Spleen (tissue), 11 donors: ENCODE results near the gene HOXD4. TPM values are rescaled to one million over a fixed set of nuclear protein-coding genes. Genes with fewer than 3 reads are reported as not detected.

Experiments used
- DNase-seq: peaks from one replicate; pipeline ENCODE4 v3.0.0-alpha.2; 2020
- H3K27ac ChIP-seq, 8 donors: fragments of 200-600 bp; sonication (generic) in 7 of 8; 1 replicate in 4 of 8; 2 replicates in 4 of 8; pipeline versions ENCODE4 v1.5.0 to v1.8.0; 2016 to 2021; ENCODE audit warnings: inconsistent platforms in 4 of 8, mild to moderate bottlenecking in 4 of 8, moderate library complexity in 1 of 8
- H3K27me3 ChIP-seq, 7 donors: fragments of 200-600 bp; sonication (generic) in 6 of 7; replicated peaks in 1 of 7; 1 replicate in 4 of 7; 2 replicates in 3 of 7; pipeline versions ENCODE4 v1.5.0 to v1.8.0; 2016 to 2021; ENCODE audit warnings: inconsistent platforms in 3 of 7, mild to moderate bottlenecking in 1 of 7
- H3K36me3 ChIP-seq, 6 donors: fragments of 200-600 bp; sonication (generic) in 5 of 6; 1 replicate in 4 of 6; 2 replicates in 2 of 6; pipeline versions ENCODE4 v1.5.0 to v1.8.0; 2016 to 2021; ENCODE audit warnings: inconsistent platforms in 2 of 6
- H3K4me1 ChIP-seq, 6 donors: fragments of 200-600 bp; sonication (generic) in 5 of 6; 1 replicate in 3 of 6; 2 replicates in 3 of 6; pipeline versions ENCODE4 v1.5.0 to v1.8.0; 2016 to 2021; ENCODE audit warnings: inconsistent platforms in 3 of 6
- H3K4me3 ChIP-seq, 8 donors: fragments of 200-600 bp; sonication (generic) in 7 of 8; 1 replicate in 4 of 8; 2 replicates in 4 of 8; pipeline versions ENCODE4 v1.5.0 to v1.8.0; 2016 to 2021; ENCODE audit warnings: inconsistent platforms in 4 of 8, mild to moderate bottlenecking in 4 of 8, moderate library complexity in 2 of 8
- H3K9me3 ChIP-seq, 8 donors: fragments of 200-600 bp; sonication (generic) in 7 of 8; 1 replicate in 4 of 8; 2 replicates in 4 of 8; pipeline versions ENCODE4 v1.5.0 to v1.8.0; 2016 to 2021; ENCODE audit warnings: inconsistent platforms in 4 of 8
- POLR2A ChIP-seq, 3 donors: fragments of 450-650 bp; IDR thresholded peaks; one replicate each; pipeline ENCODE4 v1.5.1; 2017; ENCODE audit warnings: antibody characterized with exemption in 3 of 3, mild to moderate bottlenecking in 1 of 3
- POLR2AphosphoS5 ChIP-seq, 3 donors: sonication (generic); formaldehyde crosslinking; IDR thresholded peaks; one replicate each; pipeline ENCODE4 v1.5.1; 2017; ENCODE audit warnings: antibody characterized with exemption in 3 of 3
- WGBS, 5 donors: extraction: QIAGEN DNeasy Blood & Tissue Kit in 3 of 5; methylation state at CpG; one replicate each; pipeline versions ENCODE4 v1.1.5 to v1.1.7; 2013 to 2018; 5-methylcytosine and 5-hydroxymethylcytosine counted together
- intact Hi-C: fragments of 100-400 bp; cut with DNase I; formaldehyde crosslinking; loops from one replicate; pipeline ENCODE4 v1.15.0; 2023; ENCODE audit warnings: low total_unique reads
- polyA plus RNA-seq, 3 donors: library from polyadenylated mRNA; stranded (reverse); fragments of 200-250 nt; gene quantifications; one replicate each; pipeline ENCODE4 v1.2.1, GENCODE V29; 2013
- total RNA-seq, 7 donors: library from RNA; depleted of rRNA in 3 of 7; stranded (reverse); fragments of >200 nt in 3 of 7; fragmentation: NEBNext Ultra II Directional in 4 of 7; extraction: Animal tissue kit (Norgen Biotek cat#: 25700) in 4 of 7; gene quantifications; one replicate each; pipeline versions ENCODE4 v1.1.0 to v1.2.1, GENCODE V29; 2016 to 2021
- TF ChIP-seq, protein P1 (sequence below), 11 experiments: fragments of 200-600 bp in 7 of 11; fragments of 450-650 bp in 4 of 11; sonication (generic) in 4 of 11; IDR thresholded peaks in 8 of 11; conservative IDR thresholded peaks in 3 of 11; 1 replicate in 7 of 11; 2 replicates in 4 of 11; pipeline versions ENCODE4 v1.4.0 to v1.8.0; 2016 to 2021; ENCODE audit warnings: antibody characterized with exemption in 11 of 11, inconsistent platforms in 4 of 11, mild to moderate bottlenecking in 1 of 11
- donor health status: healthy with polysubstance abuse.
- donor health status: DM: no; HTN: no; CAD: no; lungs with moderate emphysema.
- donor health status: DM: no; HTN: no; CAD: no.
- donor health status: Bipolar disorder and iron deficiency.
- donor health status: healthy.
- donor health status: DM: no; HTN: no; CAD: no.
- donor health status: DM: yes; HTN: yes; CAD: no.

Gene HOXD4
- total and polyA plus RNA-seq, 10 donors = 0.88 to 9.8 (median 6.5) TPM

DNA sequence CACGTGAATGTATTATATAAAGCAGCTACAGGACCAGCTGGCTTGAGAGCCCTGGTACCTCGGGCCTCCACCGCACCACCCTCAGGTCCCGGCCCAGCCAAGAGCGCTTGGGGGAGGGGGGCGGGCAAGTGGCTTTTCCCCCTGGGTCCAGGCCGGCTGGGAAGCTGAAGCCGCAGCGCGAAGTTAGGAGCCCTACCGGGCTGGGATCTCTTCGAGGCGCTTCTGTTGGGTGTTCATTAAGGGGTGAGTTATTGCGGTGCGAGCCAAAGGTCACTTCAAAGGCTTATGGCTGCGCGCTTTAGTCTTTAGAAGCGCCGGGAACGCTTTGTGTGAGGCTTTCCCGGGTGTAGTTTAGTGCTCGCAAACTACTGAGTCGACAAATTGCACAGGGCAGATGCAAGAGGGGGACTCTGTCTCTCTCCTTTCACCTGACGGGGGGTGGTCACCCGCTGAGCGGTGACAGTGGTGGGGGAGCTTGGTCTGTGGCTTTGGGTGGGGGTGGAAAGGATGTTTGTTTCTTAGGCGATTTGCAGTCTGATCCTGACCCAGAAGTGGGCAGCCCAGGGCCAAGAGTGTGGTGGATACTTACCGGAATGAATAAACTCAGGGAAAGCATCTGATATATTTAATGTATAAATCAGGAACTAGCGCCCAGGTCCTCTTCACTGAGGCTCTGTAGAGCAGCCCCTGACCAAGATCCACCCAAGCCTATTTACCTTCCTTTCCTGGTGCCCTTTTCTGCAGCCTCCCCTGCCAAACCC is 11.7 kb downstream of the HOXD4 start:
- WGBS, 5 donors = 14 to 28% (median 23%) methylated on average over 28 to 29 of the region's 29 CpGs
- Histone ChIP-seq H3K9me3 (peaks cover 0 to 4% (median 0%) of the 10 kb centered on the region in 8 donors), H3K36me3 (no peaks in the 10 kb centered on the region), H3K4me3 (no peak overlapping the region), H3K4me1 (peaks cover 0 to 34% (median 10%) of the 10 kb centered on the region in 6 donors), H3K27ac (no peak overlapping the region), H3K27me3 (peaks cover 14 to 100% (median 85%) of the 10 kb centered on the region in 7 donors)
- DNase-seq = no peak
- intact Hi-C loops = no loop called here
- no peak for TF ChIP-seq POLR2A (IDR thresholded peaks at IDR 0.05)
- TF ChIP-seq, protein P1, sequence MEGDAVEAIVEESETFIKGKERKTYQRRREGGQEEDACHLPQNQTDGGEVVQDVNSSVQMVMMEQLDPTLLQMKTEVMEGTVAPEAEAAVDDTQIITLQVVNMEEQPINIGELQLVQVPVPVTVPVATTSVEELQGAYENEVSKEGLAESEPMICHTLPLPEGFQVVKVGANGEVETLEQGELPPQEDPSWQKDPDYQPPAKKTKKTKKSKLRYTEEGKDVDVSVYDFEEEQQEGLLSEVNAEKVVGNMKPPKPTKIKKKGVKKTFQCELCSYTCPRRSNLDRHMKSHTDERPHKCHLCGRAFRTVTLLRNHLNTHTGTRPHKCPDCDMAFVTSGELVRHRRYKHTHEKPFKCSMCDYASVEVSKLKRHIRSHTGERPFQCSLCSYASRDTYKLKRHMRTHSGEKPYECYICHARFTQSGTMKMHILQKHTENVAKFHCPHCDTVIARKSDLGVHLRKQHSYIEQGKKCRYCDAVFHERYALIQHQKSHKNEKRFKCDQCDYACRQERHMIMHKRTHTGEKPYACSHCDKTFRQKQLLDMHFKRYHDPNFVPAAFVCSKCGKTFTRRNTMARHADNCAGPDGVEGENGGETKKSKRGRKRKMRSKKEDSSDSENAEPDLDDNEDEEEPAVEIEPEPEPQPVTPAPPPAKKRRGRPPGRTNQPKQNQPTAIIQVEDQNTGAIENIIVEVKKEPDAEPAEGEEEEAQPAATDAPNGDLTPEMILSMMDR (IDR thresholded peaks at IDR 0.05 in 8 of 11, conservative IDR thresholded peaks at IDR 0.05 in 3 of 11) = no peak
- no peak for TF ChIP-seq POLR2AphosphoS5 (IDR thresholded peaks at IDR 0.05)

DNA sequence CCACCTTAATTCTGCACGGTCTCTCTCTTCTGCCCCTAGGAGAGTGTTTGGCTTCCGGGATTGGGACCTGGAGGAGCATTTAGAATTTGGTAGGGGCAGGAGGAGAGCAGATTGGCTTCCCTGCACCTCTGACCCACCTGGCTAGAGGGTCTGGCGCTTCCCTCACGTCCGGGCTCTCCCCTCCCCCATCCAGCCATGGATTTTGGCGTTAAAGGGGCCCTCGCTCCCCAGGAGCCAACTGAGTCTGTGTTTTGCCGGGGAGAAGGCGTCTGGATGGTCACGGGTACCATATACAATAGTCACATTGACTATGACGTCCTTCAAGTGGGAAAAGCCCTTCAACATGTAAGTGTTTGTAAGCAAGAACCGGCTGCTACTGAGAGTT is 12.3 kb downstream of the HOXD4 start:
- WGBS, 5 donors = 17 to 32% (median 24%) methylated on average over 9 to 12 of the region's 12 CpGs
- Histone ChIP-seq H3K4me1 (peaks cover 0 to 30% (median 9%) of the 10 kb centered on the region in 6 donors), H3K9me3 (peaks cover 0 to 4% (median 0%) of the 10 kb centered on the region in 8 donors), H3K27ac (no peak overlapping the region), H3K27me3 (peaks cover 14 to 100% (median 84%) of the 10 kb centered on the region in 7 donors), H3K4me3 (no peak overlapping the region), H3K36me3 (no peaks in the 10 kb centered on the region)
- intact Hi-C loops = no loop called here
- TF ChIP-seq POLR2AphosphoS5 (IDR thresholded peaks at IDR 0.05) (no peak), POLR2A (IDR thresholded peaks at IDR 0.05) (no peak)
- TF ChIP-seq, protein P1 (IDR thresholded peaks at IDR 0.05 in 8 of 11, conservative IDR thresholded peaks at IDR 0.05 in 3 of 11) = no peak
- DNase-seq = no peak

DNA sequence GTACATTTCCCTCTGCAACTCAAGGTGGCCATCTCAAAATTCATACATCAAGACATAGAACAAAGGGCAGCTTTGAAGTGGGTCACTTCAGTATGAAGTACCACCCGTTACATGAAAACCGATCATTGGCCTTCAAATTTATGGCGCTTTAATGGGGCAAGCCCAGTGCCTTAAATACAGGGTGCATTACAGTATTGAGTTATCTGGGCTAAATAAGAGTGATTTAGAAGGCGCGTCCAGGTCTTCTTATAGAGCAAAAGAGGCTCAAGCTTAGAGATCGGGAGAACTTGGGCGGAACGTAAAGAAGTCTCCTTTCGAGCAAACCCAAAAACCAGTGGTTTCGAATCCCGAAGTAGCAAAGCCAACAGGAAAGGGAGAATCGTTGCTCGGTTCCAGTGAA is 12.9 kb downstream of the HOXD4 start:
- WGBS, 5 donors = 23 to 35% (median 29%) methylated on average over 13 of the region's 13 CpGs
- intact Hi-C loops = no loop called here

More for the DNA sequence above, 12.9 kb downstream of the HOXD4 start:
- Histone ChIP-seq H3K4me3 (no peak overlapping the region), H3K36me3 (no peaks in the 10 kb centered on the region), H3K4me1 (peaks cover 0 to 25% (median 8%) of the 10 kb centered on the region in 6 donors), H3K27ac (no peak overlapping the region), H3K27me3 (peaks cover 14 to 100% (median 78%) of the 10 kb centered on the region in 7 donors), H3K9me3 (peaks cover 0 to 4% (median 0%) of the 10 kb centered on the region in 8 donors)
- TF ChIP-seq POLR2A (IDR thresholded peaks at IDR 0.05) (no peak), POLR2AphosphoS5 (IDR thresholded peaks at IDR 0.05) (no peak)
- TF ChIP-seq, protein P1 (IDR thresholded peaks at IDR 0.05 in 8 of 11, conservative IDR thresholded peaks at IDR 0.05 in 3 of 11) = no peak
- no peak for DNase-seq
